Rectal smooth muscle tissue (tissue), 1 donor: ENCODE results near the gene RHAG.
"Not testable (repeated sequence)": the region's sequence is repeated elsewhere in the genome, so short reads cannot be mapped to it uniquely, and the experiment has no call there.

Source experiments
- H3K27ac ChIP-seq: one replicate; pipeline ENCODE4 v1.7.0; 2013; ENCODE audit warnings: low read depth, low read length, inconsistent platforms
- H3K27me3 ChIP-seq: one replicate; pipeline ENCODE4 v1.7.0; 2013; ENCODE audit warnings: low read length; ENCODE audit not compliant: control insufficient read depth, insufficient read depth
- H3K36me3 ChIP-seq: one replicate; pipeline ENCODE4 v1.7.0; 2013; ENCODE audit warnings: low read length; ENCODE audit not compliant: control insufficient read depth, insufficient read depth
- H3K4me1 ChIP-seq: one replicate; pipeline ENCODE4 v1.7.0; 2013; ENCODE audit warnings: low read length; ENCODE audit not compliant: control insufficient read depth, insufficient read depth
- H3K4me3 ChIP-seq: one replicate; pipeline ENCODE4 v1.7.0; 2013; ENCODE audit warnings: low read length
- H3K9ac ChIP-seq: one replicate; pipeline ENCODE4 v1.7.0; 2013; ENCODE audit warnings: low read length

Gene RHAG

DNA sequence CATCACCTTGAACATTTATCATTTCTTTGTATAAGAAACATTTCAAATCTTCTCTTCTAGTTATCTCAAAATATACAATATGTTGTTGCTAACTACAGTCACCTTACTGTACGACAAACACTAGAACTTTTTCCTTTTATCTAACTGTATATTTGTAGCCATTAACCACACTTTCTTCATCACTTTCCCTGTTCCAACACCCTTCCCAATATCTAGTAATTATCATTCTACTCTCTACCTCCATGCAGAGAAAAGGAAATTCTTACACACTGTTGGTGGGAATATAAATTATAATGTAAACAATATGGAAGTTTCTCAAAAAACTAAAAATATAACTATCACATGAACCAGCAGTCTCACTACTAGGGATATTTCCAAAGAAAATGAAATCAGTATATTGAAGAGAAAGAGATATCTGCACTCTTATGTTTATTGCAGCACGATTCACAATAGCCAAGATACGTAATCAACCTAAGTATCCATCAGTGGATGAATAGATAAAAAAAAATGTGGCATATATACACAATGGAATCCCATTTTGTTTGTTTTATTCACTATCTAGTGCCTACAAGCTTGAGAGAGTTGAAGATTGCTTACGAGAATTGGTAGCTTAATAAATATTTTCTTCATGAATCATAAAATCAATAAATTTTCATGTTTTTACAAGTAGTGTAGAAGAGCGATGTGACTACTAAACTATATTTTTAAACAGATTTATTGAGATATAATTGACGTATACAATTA lies 2.4 kb downstream of the RHAG start:
- H3K9ac ChIP-seq, result no peak overlapping the region
- no peaks in the 10 kb centered on the region for H3K4me1 ChIP-seq
- H3K36me3 ChIP-seq, result no peaks in the 10 kb centered on the region
- no peaks in the 10 kb centered on the region for H3K27me3 ChIP-seq
- H3K4me3 ChIP-seq, result no peak overlapping the region
- no peak overlapping the region for H3K27ac ChIP-seq

DNA sequence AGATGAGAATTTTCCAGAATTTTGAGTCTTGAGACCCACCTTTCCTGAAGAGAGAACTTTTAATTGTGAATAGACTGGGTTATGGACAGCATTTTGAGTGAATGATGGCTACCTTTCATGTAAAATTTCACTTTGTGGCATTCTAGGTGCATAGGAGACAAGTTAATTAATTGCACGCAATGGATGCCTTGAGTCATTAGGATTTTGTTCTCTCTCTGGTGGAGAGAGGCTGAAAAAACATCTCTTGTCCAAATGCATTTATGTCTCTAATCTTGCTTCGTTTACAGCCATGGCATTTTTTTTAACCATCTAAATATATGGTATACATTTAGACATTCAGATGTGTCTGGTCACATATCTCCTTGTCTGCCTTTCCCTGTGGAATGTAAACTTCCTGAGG lies 3.1 kb downstream of the RHAG start:
- no peak overlapping the region for H3K27ac ChIP-seq
- H3K9ac ChIP-seq, result no peak overlapping the region
- H3K4me1 ChIP-seq, result no peaks in the 10 kb centered on the region
- H3K36me3 ChIP-seq, result no peaks in the 10 kb centered on the region
- no peak overlapping the region for H3K4me3 ChIP-seq
- H3K27me3 ChIP-seq, result no peaks in the 10 kb centered on the region

DNA sequence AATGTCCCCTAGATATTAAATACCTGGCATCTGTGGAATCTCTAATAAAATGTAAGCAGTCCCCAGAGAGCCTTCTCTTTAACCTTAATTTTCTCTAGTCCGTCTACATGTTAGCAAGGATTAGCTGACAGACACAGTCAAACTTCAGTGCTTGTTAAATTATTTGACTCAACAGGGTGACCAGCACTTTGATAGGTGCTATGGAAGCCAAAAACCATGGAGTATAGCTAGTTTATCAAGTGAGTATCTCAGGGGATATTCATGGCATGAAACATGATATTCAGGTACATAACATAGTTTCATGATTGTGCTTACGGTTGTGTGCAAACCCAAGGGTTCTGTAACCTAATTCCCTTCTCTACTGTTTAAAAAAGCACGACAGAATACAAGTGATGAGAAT lies 3.9 kb downstream of the RHAG start:
- H3K9ac ChIP-seq, result no peak overlapping the region
- no peaks in the 10 kb centered on the region for H3K36me3 ChIP-seq
- H3K4me1 ChIP-seq, result no peaks in the 10 kb centered on the region
- no peaks in the 10 kb centered on the region for H3K27me3 ChIP-seq
- H3K4me3 ChIP-seq, result no peak overlapping the region
- no peak overlapping the region for H3K27ac ChIP-seq

DNA sequence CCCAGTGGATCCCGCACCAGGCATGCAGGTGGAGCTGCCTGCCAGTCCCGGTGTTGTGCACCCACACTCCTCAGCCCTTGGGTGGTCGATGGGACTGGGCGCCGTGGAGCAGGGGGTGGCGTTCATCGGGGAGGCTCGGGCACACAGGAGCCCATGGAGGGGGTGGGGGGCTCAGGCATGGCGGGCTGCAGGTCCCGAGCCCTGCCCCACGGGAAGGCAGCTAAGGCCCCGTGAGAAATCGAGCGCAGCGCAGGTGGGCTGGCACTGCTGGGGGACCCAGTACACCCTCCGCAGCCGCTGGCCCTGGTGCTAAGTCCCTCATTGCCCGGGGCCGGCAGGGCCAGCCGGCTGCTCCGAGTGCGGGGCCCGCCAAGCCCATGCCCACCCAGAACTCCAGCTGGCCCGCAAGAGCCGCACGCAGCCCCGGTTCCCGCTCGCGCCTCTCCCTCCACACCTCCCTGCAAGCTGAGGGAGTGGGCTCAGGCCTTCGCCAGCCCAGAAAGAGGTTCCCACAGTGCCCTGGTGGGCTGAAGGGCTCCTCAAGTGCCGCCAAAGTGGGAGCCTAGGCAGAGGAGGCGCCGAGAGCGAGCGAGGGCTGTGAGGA lies 7.1 kb downstream of the RHAG start:
- H3K4me3 ChIP-seq, H3K27ac ChIP-seq, H3K4me1 ChIP-seq, H3K36me3 ChIP-seq, H3K9ac ChIP-seq, H3K27me3 ChIP-seq: not testable (repeated sequence)

DNA sequence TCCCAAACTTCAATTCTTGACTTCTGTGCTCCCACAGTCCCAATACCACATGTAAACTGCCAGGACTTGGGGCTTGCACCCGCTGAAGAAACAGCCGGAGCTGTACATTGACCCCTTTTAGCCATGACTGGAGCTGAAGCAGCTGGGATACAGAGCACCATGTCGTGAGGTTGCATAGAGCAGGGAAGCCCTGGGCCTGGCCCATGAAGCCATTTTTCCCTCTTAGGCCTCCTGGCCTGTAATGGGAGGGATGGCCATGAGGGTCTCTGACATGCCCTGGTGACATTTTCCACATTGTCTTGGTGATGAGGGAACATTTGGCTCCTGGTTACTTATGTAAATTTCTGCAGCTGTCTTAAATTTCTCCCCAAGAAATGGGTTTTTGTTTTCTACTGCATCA lies 9.8 kb downstream of the RHAG start:
- Histone ChIP-seq H3K4me1 (no peaks in the 10 kb centered on the region), H3K4me3 (no peak overlapping the region), H3K36me3 (no peaks in the 10 kb centered on the region), H3K9ac (no peak overlapping the region), H3K27ac (no peak overlapping the region), H3K27me3 (no peaks in the 10 kb centered on the region)

DNA sequence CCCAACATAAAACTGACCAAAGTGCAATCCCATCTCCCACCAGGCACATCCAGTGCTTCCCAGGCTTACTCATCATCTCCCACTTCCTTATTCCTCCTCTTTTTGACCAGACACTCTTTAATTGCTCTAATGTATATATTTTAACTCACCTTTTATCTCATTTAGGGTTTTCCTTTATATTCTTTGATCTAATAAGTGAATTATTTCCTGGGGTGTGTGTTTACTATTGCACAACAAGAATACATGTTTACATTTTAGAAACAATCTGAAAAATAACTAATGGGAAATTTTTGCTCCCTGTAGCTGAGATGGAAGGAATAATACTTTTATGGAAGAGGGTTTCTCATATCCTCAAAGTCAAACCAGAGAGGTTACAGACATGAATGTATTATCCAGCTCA lies 18.4 kb downstream of the RHAG start:
- H3K9ac ChIP-seq, result no peak overlapping the region
- no peak overlapping the region for H3K4me3 ChIP-seq
- no peaks in the 10 kb centered on the region for H3K4me1 ChIP-seq
- H3K27me3 ChIP-seq, result no peaks in the 10 kb centered on the region
- no peak overlapping the region for H3K27ac ChIP-seq
- H3K36me3 ChIP-seq, result no peaks in the 10 kb centered on the region

DNA sequence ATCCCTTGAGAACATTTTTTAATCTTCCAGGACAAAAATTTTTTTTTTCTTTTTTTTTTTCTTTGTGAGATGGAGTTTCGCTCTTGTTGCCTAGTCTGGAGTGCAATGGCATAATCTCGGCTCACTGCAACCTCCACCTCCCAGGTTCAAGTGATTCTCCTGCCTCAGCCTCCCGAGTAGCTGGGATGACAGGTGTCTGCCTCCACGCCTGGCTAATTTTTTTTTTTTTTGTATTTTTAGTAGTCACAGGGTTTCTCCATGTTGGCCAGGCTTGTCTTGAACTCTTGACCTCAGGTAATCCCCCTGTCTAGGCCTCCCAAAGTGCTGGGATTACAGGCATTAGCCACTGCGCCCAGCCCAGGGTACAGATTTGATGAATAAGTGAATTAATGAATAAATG lies 22.5 kb downstream of the RHAG start:
- not testable (repeated sequence) for H3K9ac ChIP-seq, H3K36me3 ChIP-seq, H3K27me3 ChIP-seq, H3K4me1 ChIP-seq, H3K4me3 ChIP-seq, H3K27ac ChIP-seq

DNA sequence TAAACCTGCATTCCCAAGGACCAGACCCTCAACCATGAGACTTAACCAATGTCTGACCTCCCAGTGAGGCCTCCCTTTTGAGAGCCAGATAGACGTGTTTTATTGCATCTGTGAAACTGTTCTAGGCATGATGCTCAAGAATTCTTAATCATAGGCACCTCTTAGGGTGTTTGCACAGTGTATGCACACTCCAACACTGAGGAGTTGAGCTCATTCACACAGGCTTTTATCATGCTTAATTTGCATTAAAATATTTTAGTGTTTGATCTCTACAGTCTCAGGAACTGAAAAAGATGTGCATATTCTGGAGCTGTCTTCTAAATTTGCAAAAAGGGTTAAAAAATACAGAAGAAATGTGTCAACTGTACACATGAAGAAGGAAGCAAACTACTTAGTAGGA lies 27.4 kb downstream of the RHAG start:
- Histone ChIP-seq H3K27me3 (no peaks in the 10 kb centered on the region), H3K4me1 (no peaks in the 10 kb centered on the region), H3K36me3 (no peaks in the 10 kb centered on the region), H3K27ac (no peak overlapping the region), H3K9ac (no peak overlapping the region), H3K4me3 (no peak overlapping the region)

DNA sequence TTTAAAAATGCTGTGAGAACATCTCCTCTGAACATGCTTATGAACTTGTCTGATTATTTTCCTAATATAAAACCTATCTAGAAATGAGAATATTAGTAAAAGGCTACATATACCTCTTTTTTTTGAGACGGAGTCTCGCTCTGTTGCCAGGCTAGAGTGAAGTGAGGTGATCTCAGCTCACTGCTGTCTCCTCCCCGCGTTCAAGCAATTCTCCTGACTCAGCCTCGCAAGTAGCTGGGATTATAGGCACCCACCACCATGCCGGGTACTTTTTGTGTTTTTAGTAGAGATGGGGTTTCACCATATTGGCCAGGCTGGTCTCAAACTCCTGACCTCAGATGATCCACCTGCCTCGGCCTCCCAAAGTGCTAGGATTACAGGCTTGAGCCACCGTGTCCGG lies 28.4 kb downstream of the RHAG start:
- not testable (repeated sequence) for H3K4me1 ChIP-seq, H3K27me3 ChIP-seq, H3K36me3 ChIP-seq, H3K27ac ChIP-seq, H3K9ac ChIP-seq, H3K4me3 ChIP-seq

DNA sequence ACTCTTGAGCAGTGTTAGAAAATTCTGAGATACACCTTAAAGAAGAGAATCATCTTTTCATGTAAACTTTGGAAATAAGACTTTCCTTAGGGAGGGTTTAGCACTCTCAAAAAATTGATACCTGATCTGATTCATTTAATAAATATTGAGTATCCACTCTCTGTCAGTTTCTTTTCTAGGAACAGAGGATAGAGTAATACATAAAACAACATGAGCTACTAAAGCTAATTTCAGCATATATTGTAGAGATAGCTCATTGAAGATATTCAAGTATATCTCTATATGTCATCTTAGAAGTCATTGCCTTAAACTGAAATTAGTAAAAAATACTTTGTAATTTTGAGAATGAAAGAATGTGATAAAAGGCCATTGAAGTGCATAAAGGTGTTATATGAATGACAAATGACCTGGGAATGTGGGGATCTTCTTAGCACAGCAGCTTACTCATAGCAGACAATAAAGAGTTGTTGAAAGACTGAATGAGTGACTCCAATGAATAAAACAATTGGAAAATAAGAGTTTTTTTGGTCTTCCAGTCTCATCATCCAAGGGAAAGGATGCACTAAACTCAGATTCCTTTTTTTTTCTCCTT lies 29.2 kb downstream of the RHAG start:
- H3K9ac ChIP-seq, result no peak overlapping the region
- no peaks in the 10 kb centered on the region for H3K36me3 ChIP-seq
- no peak overlapping the region for H3K27ac ChIP-seq
- H3K4me3 ChIP-seq, result no peak overlapping the region
- no peaks in the 10 kb centered on the region for H3K27me3 ChIP-seq
- no peaks in the 10 kb centered on the region for H3K4me1 ChIP-seq

DNA sequence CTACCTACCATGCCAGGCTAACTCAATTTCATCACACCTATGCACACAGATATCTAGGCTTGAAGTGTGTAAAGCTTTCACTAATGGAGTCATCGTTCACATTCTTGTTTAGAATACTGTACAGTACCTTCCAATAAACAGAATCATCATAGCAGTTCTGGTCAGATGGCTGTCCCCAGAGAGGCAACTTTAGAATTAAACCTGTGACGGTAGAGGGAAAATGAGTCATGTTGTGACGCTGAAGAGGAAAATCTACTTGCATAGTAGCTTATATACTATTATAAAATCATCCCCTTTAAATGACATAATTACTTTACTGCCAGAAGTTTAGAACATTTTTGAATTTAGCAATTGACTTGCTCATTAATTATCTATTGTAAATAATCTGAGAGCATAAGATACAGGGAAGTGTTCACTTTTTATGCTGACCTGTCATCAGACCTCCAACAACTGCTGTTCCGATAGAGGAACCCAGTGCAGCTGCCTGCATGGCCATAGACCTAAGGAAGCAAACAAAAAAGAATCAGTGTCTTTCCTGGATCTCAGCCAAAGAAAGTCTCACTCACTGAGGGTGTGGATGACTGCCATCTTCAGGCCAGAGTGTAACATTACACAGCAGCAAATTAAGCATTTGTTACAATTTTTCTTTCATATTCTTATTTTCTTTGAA lies 29.8 kb downstream of the RHAG start:
- no peak overlapping the region for H3K9ac ChIP-seq
- H3K27ac ChIP-seq, result no peak overlapping the region
- H3K4me3 ChIP-seq, result no peak overlapping the region

DNA sequence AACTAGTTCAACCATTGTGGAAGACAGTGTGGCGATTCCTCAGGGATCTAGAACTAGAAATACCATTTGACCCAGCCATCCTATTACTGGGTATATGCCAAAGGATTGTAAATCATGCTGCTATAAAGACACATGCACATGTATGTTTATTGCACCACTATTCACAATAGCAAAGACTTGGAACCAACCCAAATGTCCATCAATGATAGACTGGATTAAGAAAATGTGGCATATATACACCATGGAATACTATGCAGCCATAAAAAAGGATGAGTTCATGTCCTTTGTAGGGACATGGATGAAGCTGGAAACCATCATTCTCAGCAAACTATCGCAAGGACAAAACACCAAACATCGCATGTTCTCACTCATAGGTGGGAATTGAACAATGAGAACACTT lies 32.6 kb downstream of the RHAG start:
- H3K4me1 ChIP-seq, H3K27me3 ChIP-seq, H3K36me3 ChIP-seq, H3K9ac ChIP-seq, H3K4me3 ChIP-seq, H3K27ac ChIP-seq: not testable (repeated sequence)

More for the DNA sequence above, 29.8 kb downstream of the RHAG start:
- H3K27me3 ChIP-seq, result no peaks in the 10 kb centered on the region
- H3K36me3 ChIP-seq, result no peaks in the 10 kb centered on the region
- H3K4me1 ChIP-seq, result no peaks in the 10 kb centered on the region
